ENCODE data around the gene SMKR1.

The SMKR1 gene

DNA sequence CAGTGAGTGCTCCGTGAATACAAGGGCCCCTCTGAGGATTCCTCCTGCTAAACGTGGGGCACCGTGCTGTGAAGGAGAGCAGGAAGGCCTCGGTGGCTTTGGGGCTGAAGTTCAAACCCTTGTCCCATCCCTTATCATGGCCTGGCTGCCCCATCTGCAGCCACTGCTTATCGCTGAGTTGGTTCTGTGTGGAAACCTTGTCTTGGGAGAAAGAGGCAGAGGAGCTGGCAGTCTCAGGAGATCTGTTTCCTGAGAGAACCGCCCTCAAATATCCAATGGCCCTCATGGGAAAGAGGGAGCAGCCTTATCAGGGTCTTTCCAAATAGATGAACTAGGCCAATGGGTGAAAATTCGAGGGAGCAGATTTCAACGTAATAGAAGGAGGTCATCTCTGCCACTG, 57.2 kb downstream of the SMKR1 start:
- no peak for TF ChIP-seq CTCF (conservative IDR thresholded peaks at IDR 0.05; ENCODE audit: low read depth)
- DNase-seq (ENCODE audit: low spot score): no peak
- no peak overlapping the region for H3K27ac ChIP-seq
- ChIA-PET CTCF (no interaction called here), POLR2A (ENCODE audit: low non-redundant PET) (no interaction called here)

- ChIA-PET POLR2A (ENCODE audit: low non-redundant PET) (no interaction called here), CTCF (interaction anchor here (0.7 kb wide), 1 partner anchor 1548 kb away, joined by 7 read pairs; no protein-coding TSS in a partner anchor)
- DNase-seq (ENCODE audit: low spot score): no peak
- no peak overlapping the region for H3K27ac ChIP-seq
- no peak for TF ChIP-seq CTCF (conservative IDR thresholded peaks at IDR 0.05; ENCODE audit: low read depth)
Observed at GRCh38 chr7:129560831-129561230, 58.5 kb downstream of the SMKR1 start.

GRCh38 chr7:129561677-129562359, 59.5 kb downstream of the SMKR1 start:
- ChIA-PET POLR2A (ENCODE audit: low non-redundant PET) (no interaction called here), CTCF (no interaction called here)
- DNase-seq (ENCODE audit: low spot score): no peak
- TF ChIP-seq CTCF (conservative IDR thresholded peaks at IDR 0.05; ENCODE audit: low read depth): no peak
- H3K27ac ChIP-seq: no peak overlapping the region
